GM12878 (cell line): ENCODE results near the gene LRP1. TPM values are rescaled to one million over a fixed set of nuclear protein-coding genes. Genes with fewer than 3 reads are reported as not detected.
A peak's percentile ranks its signal among the peaks of the same experiment; 100 is the strongest.

Experiments used
- SMARCA5 ChIP-seq: fragments of 450-650 bp; IDR thresholded peaks from 2 replicates; pipeline ENCODE4 v1.6.1; 2017; ENCODE audit warnings: mild to moderate bottlenecking
- polyA plus RNA-seq, 11 experiments: library from polyadenylated mRNA; depleted of rRNA in 4 of 11; unstranded in 6 of 11; stranded (reverse) in 5 of 11; fragments of >200 nt; fragmentation: Nextera tagmentation in 4 of 11; fragmentation: Illumina TruSeq in 1 of 11; extraction: Ambion mirVana in 4 of 11; extraction: Trizol in 1 of 11; gene quantifications; 1 replicate in 1 of 11; 2 replicates in 10 of 11; pipeline versions ENCODE4 v1.2.1 to v1.2.3, GENCODE V29; 2011 to 2016; ENCODE audit warnings: inconsistent platforms in 2 of 11, missing spikeins in 2 of 11, low read depth in 1 of 11
- total RNA-seq, 4 experiments: library from RNA; depleted of rRNA in 3 of 4; stranded (reverse); fragments of >200 nt in 3 of 4; fragmentation: Illumina TruSeq in 1 of 4; extraction: Trizol in 1 of 4; gene quantifications; 2 replicates each; pipeline versions ENCODE4 v1.2.1 to v1.2.3, GENCODE V29; 2013 to 2021
- TF ChIP-seq, protein P1 (sequence below): IDR thresholded peaks from 2 replicates; pipeline ENCODE4 v1.6.1; 2012; ENCODE audit warnings: low read depth, low read length, improper control_type of control experiment
- TF ChIP-seq, protein P2 (sequence below): IDR thresholded peaks from 2 replicates; pipeline ENCODE4 v1.6.1; 2012; ENCODE audit warnings: mild to moderate bottlenecking, low read depth, low read length
- TF ChIP-seq, protein P3 (sequence below): IDR thresholded peaks from 2 replicates; pipeline ENCODE4 v1.6.1; 2011; ENCODE audit warnings: borderline replicate concordance, low read depth, mild to moderate bottlenecking, moderate library complexity, low read length; ENCODE audit not compliant: insufficient read depth, poor library complexity, severe bottlenecking

LRP1 gene
- total and polyA plus RNA-seq, 10 of the 15 experiments (the other 5 are each of a cell fraction or from before 2014, with no cell fraction given): under 0.01 to 1.1 (median 0.20) TPM; not detected in 2

DNA sequence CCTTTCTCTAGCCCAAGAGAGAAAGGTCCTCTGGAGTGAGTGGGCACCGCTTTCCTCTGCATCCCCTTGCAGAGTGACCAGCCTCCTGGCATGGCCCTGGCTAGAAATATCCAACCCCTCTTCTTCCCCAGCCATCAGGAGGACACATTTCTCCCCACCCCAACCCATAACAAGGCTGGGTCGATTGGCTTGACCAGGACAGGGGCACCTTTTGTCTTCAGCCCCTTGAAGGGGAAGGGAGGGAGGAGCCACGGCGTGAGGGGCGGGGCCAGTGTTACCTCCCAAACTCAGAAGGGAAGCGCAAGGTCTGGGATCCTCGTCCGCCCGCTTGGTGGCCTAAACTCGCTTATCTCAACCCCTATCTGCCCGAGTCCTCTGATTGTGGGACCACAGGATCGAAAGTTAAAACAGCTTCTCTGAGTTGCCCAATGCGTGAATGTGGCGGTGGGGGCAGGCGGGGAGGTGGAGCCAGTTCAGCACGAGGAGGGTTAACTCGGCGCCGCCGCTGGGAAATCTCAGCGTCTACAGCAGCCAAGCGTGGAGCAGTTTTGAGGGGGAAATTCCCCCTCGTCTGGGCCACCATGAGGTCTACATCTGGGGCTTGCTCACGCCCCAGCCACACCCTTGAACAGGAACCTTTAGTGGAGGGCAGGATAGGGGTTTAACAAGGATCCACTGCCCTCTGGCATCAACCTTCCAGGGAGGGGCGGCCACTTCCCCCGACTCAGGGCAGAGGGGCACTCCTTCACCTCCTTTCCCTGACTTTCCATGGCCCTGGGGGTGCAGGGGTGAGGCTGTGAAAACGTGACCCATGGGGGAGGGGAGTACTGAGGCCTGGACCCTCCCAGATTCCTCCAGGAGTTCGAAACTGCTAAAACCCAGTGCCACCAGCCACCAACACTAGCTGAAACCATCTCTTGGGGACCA is 17.9 kb upstream of the LRP1 start (continued):
- TF ChIP-seq, protein P1, sequence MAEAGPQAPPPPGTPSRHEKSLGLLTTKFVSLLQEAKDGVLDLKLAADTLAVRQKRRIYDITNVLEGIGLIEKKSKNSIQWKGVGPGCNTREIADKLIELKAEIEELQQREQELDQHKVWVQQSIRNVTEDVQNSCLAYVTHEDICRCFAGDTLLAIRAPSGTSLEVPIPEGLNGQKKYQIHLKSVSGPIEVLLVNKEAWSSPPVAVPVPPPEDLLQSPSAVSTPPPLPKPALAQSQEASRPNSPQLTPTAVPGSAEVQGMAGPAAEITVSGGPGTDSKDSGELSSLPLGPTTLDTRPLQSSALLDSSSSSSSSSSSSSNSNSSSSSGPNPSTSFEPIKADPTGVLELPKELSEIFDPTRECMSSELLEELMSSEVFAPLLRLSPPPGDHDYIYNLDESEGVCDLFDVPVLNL: no peak
- TF ChIP-seq, protein P2, sequence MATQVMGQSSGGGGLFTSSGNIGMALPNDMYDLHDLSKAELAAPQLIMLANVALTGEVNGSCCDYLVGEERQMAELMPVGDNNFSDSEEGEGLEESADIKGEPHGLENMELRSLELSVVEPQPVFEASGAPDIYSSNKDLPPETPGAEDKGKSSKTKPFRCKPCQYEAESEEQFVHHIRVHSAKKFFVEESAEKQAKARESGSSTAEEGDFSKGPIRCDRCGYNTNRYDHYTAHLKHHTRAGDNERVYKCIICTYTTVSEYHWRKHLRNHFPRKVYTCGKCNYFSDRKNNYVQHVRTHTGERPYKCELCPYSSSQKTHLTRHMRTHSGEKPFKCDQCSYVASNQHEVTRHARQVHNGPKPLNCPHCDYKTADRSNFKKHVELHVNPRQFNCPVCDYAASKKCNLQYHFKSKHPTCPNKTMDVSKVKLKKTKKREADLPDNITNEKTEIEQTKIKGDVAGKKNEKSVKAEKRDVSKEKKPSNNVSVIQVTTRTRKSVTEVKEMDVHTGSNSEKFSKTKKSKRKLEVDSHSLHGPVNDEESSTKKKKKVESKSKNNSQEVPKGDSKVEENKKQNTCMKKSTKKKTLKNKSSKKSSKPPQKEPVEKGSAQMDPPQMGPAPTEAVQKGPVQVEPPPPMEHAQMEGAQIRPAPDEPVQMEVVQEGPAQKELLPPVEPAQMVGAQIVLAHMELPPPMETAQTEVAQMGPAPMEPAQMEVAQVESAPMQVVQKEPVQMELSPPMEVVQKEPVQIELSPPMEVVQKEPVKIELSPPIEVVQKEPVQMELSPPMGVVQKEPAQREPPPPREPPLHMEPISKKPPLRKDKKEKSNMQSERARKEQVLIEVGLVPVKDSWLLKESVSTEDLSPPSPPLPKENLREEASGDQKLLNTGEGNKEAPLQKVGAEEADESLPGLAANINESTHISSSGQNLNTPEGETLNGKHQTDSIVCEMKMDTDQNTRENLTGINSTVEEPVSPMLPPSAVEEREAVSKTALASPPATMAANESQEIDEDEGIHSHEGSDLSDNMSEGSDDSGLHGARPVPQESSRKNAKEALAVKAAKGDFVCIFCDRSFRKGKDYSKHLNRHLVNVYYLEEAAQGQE: no peak
- TF ChIP-seq, protein P3, sequence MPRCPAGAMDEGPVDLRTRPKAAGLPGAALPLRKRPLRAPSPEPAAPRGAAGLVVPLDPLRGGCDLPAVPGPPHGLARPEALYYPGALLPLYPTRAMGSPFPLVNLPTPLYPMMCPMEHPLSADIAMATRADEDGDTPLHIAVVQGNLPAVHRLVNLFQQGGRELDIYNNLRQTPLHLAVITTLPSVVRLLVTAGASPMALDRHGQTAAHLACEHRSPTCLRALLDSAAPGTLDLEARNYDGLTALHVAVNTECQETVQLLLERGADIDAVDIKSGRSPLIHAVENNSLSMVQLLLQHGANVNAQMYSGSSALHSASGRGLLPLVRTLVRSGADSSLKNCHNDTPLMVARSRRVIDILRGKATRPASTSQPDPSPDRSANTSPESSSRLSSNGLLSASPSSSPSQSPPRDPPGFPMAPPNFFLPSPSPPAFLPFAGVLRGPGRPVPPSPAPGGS: peak; percentile 21
- TF ChIP-seq SMARCA5: 0 out of 2 replicates have a peak, but pooled peaks have one; percentile 35
